Hepatic stellate cell (primary cell): ENCODE measurements around the gene BCL7A.
A peak's percentile ranks its signal among the peaks of the same experiment; 100 is the strongest.
"Not testable (repeated sequence)": the region's sequence is repeated elsewhere in the genome, so short reads cannot be mapped to it uniquely, and the experiment has no call there.

Experiments
- DNase-seq: peaks from one replicate; pipeline ENCODE4 v3.0.0; 2011; ENCODE audit warnings: low spot score

The BCL7A gene

DNA sequence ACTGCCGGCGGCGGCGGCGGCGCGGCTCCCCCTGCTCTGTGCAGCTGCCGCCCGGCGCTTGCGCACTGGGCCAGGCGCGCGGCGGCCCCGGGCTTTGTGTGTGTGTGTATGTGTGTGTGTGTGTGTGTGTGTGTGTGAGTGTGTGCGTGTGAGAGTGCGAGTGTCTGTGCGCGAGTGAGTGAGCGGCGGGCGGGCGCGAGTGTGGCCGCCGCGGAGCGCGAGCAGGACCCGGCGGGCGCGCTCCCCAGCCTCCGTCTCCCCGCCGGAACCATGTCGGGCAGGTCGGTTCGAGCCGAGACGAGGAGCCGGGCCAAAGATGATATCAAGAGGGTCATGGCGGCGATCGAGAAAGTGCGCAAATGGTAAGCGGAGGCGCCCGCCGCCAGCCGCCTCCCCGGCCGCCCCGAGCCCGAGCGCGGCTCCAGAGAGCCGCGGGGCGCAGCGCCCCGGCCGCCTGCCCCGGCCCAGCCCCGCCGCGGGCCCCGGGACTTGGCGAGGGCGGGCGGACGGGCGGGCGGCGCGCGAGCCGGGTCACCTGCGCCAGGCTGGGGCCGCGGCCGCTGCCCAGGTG, at the start of gene BCL7A:
TSS of gene BCL7A (plus strand) at position 63 of the 571 bp plus-strand sequence. CDS start at position 271, 208 bp downstream.
- peak; percentile 82 for DNase-seq

DNA sequence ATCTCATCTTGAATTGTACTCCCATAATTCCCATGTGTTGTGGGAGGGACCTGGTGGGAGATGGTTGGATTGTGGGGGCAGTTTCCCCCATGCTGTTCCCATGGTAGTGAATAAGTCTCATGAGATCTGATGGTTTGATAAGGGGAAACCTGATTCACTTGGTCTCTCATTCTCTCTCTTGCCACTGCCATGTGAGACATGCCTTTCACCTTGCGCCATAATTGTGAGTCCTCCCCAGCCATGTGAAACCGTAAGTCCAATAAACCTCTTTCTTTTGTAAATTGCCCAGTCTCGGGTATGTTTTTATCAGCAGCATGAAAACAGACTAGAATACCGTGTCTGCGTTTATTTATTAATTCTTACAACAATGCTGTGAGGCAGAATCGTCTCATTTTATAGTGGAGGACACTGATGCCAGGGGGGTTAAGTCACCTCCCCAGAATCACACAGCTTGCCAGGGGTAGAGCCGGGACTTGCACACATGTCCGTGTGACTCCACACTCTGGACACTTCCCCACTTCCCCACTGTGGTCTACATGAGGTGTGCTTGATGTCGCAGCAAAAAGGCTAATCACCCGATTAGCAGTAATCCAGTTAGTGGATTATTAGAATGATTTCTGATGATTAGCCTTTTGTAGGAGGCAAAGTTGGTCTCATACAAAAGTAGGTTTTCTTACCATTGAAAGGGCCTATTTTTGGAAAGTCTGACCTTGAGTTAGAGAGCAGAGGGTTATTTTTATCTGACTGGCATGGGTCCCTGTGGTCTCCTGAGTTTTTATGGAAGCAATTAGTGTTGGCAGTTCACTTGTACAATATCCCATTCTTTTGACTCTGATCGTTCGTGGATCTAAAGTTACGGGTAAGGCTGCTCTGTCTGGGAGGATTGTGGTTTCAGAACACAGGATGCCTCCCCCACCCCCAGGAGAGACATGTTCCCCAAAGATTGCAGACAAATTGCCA, 47.4 kb upstream of the BCL7A start:
- no peak for DNase-seq

DNA sequence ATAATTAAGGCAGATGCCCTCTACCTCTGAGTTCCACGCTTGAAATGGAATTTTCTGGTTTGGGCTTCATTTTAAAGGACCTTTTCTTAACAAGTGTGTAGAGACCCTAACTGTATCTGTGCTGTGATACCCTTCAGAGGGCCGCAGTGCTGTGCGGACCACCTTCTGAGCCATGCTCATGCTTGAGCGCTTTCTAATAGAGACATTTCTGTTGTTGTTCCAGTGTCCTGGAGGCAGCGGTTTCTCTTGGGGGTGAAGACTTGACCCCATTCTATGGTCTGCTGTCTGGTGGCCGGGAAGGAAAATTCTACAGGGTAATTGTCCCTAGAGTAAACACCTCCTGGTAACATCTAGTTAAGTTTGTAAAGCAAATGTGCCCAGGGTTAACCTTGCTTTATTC, 46.7 kb upstream of the BCL7A start:
- DNase-seq: no peak

DNA sequence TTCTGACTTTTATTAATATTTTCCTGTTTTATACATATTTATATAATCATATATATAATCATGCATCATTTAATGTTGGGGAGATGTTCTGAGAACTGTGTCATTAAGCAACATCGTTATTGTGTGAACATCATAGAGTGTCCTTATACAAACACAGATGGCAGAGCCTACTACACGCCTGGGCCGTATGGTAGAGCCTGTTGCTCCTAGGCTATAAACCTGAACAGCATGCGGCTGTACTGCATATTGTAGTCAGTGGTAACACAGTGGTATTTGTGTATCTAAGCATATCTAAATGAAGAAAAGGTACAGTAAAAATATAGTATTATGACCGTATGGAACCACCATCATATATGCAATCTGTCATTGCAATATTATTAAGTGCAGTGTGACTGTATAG, 44.7 kb upstream of the BCL7A start:
- no peak for DNase-seq

DNA sequence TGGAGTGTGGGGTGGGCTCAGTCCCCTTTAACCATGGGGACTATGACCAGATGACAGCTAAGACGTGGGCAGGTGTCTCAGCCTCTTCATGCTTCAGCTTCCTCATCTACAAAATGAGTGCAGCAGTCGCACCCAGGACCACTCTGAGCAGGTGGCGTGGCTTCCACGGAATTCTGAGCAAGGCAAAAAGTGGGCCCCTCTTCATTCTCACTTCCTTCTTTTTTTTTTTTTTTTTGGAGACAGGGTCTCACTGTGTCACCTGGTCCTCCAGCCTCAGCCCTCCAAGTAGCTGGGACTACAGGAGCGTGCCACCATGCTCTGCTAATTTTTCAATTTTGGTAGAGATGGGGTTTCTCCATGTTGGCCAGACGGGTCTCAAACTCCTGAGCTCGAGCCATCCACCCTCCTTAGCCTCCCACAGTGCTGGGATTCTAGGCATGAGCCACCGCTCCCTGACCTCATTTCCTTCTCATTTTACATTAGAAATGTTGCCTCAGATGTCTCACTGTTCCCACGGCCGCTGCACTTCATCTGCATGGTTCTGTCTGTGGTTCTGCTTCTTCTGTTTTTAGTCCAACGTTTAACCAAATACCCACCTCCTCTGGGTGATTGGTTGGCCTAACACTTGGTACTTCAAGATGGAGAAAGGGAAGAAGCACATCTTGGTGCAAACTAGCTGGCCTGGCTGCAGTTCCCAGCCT, 41.3 kb upstream of the BCL7A start:
- no peak for DNase-seq

DNA sequence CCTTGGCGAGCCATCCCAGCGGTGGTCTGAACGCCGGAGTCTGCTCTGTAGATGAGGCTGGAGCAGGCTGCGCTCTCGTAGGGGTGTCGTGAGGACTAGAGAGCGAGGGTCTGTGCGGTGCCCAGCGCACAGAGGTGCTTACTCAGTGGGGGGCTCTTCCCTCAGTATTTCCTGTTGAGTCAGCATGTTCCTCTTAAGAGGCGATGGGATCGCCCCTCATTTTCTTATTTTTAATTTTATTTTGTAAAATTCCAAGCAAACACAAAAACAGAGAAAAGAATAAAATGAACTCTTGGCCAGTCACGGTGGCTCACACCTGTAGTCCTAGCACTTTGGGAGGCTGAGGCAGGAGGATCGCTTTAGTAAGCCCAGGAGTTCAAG, 40.8 kb upstream of the BCL7A start:
- DNase-seq: no peak

DNA sequence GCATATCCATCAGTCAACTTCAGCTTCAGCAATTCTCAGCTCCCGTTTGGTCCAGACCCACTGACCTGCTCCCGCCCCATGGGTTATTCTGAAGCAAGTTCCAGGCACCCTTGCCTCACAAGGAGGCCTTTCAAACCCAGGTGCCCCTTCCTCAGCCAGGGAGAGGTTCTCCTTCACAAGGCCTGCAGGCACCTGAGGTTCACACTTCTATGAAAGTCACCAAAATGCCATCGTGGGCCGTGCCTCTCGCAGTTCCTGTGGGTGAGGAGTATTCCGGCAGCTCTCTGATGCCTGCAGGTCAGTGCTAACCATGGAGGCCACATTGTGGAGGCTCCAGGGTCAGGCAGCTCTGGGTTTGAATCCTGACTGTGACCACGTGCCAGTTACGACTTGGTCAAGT, 40.2 kb upstream of the BCL7A start:
- DNase-seq: no peak

DNA sequence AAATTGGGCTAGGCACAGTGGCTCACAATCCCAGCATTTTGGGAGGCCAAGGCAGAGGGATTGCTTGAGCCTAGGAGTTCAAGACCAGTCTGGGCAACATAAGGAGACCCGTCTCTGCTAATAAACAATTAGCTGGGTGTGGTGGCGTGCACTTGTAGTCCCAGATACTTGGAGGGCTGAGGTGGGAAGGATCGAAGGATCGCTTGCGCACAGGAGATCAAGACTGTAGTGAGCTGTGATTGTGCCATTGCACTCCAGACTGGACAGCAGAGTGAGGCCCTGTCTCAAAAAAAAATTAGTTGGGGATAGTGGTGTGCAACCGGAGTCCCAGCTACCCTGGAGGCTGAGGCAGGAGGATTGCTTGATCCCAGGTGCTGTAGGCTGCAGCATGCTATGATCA, 38.7 kb upstream of the BCL7A start:
- DNase-seq: no peak

DNA sequence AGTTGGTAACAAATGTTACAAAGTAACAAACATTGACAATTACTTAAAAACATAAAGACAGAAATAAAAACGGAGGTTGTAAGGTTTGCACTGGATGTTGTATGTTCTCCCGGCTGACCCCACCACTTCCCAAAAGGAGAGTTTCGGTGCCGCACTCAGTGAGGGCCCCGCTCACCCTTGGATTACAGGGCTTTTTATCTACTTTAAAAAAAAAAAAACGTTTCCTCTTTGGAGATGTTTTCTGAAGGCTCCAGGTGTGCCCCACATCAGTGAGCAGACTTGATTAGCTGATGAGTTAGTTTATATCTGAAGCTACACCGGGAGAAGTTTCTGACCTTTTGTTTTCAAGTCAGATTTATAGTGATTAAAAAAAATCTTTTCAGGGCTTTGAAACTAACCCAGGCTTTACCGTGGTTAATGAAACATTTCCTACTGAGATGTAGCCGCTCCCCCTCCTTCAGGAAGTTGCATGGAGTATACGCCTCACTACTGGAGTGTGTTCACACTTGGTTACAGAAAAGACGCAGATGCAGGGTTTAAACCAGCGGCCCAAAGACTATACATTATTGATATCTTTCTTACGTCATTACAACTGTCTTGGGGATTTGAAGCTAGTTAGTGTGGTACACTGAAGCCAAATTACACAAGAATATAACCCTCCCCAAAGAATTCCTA, 38.0 kb upstream of the BCL7A start:
- no peak for DNase-seq

DNA sequence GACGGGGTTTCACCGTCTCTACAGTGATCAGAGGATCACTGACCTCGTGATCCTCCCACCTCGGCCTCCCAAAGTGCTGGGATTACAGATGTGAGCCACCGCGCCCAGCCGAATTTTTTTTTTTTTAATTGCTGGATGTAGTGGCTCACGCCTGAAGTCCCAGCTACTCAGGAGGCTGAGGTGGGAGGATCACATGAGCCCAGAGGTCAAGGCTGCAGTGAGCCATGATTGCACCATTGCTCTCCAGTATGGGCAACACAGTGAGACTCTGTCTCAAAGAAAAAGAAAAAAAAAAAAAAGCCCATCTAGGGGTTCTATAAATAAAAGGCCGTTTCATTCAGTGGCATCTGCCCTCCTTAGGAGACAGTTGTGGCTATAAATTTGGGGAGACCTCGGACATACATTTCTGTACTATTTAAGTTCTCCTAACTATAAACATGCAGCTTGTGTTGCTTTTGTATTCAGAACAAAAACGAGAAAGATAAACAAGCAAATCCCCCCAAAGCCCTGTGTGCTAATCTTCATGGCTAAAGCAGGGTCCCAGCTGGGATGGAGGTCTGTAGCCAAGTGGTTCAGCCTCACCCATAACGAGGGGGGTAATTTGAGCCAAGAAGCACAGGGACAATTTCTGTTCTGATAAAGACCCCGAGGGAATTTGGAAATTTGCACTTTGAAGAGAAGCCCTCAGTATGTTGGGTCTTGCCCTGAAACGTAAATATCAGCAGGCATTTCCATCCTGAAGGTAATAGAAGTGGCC, 35.0 kb upstream of the BCL7A start:
- DNase-seq: no peak

DNA sequence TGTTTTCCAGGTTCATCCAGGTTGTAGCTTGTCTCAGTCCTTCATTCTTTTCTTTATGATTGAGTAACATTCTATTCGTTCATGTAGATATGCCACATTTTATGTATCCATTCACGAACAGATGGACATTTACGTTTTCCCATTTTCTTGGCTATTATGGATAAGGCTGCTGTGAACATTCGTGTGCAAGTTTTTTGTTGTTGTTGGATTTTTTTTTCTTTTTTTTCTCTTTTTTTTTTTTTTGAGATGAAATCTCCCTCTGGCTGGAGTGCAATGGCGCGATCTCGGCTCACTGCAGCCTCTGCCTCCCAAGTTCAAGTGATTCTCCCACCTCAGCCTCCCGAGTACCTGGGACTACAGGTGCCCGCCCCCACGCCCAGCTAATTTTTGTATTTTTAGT, 33.2 kb upstream of the BCL7A start:
- not testable (repeated sequence) for DNase-seq

DNA sequence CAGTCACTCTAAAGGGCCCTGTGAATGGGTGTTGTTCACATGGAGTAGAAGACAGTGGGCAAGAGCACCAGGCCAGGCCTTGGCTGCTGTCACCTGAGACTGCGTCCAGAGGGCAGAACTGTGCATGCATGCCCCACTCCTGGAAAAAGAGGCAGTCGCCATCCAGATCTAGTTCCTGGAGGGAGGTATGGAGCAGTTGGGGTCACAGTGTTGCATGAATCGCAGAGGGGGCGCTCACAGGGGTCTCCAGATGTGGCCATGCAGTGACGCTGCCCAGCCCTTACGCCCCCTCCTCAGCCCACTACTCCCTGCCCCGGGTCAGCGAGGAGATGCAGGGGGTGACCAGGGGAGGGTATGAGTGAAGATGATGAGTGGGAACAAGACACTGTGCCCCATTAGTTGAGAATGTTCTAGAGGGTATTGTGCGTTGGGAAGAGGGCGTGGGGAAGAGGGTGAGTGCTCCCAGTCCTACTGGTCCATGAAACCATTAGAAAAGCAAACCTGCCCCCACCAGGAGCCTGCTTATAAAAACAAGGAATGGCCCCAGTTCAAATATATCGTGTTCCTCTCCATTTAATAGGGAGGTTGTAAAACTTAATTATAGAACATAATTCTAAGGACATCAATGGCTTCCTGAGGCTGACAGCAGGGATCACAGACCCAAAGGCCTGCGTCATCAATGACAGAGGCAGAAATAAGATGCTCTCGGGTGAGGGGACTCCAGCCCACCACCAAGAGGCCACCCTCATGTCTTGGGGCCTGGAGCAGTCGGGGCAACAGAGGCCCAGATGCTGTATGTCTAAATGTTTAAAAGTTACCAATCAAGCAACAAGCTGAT, 32.2 kb upstream of the BCL7A start:
- DNase-seq: no peak

DNA sequence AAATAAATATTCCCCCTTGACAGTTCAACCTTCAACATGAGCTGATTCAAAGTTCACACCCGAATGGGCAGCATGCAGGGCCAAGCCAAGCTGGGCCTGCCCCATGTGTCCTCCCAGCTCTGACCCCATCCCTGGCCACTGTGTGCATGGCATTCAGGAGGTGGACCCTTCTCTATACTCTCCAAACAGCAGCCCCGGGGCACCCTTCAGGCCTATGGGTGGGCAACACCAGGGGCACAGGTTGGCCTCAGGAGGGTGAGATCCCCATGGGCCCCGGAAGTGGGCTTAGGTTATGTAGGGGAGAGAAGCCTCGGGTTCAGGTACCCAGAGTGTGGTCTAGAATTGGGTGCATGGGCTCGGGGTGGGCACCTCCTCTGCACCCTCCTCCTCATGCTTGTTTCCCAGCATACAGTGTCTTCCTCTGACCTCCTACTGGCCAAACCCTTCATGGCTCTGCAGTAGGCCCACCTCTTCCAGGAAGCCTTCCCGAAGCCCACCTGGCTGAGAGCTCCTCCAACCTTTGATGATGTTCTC, 31.5 kb upstream of the BCL7A start:
- DNase-seq: no peak

DNA sequence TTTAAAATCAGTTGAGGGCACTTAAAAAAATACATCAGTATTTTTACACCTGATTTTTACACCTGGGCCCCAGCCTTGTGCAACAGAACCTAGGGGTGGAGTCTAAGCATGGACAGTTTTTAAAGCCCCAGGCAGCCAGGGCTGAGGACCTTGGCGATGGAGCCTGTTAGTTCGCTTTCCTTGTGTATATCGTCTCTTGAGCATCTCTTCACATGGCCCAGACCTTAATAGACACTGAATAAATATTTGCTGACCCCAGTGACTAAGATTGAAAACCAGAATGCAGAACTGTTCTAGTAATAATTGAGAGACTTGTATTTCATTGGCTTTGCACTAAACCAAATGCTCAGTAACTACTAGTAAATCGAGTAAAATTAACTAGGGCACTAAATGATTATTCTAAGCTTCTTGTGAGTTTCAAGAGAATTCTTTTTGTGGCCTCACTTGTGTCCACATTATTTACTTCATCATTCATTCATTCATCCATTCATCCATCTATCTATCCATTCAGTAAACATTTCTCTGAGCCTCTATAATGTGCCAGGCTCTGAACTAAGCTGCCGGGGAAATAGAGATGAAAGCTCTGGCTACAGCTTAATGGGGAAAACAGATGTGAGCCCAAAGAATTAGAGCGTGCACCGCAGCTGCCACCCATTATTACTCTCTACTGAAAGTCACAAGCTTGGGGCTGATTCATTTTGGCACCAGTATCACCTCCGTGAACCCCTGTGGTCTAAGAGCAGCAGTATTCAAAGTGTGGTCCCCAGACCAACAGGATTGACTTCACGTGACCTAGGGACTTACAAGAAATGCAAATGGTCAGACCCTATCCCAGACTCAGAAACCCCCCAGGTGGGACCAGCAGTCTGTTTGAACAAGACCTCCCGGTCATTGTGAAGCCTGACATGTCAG, 30.7 kb upstream of the BCL7A start:
- no peak for DNase-seq

DNA sequence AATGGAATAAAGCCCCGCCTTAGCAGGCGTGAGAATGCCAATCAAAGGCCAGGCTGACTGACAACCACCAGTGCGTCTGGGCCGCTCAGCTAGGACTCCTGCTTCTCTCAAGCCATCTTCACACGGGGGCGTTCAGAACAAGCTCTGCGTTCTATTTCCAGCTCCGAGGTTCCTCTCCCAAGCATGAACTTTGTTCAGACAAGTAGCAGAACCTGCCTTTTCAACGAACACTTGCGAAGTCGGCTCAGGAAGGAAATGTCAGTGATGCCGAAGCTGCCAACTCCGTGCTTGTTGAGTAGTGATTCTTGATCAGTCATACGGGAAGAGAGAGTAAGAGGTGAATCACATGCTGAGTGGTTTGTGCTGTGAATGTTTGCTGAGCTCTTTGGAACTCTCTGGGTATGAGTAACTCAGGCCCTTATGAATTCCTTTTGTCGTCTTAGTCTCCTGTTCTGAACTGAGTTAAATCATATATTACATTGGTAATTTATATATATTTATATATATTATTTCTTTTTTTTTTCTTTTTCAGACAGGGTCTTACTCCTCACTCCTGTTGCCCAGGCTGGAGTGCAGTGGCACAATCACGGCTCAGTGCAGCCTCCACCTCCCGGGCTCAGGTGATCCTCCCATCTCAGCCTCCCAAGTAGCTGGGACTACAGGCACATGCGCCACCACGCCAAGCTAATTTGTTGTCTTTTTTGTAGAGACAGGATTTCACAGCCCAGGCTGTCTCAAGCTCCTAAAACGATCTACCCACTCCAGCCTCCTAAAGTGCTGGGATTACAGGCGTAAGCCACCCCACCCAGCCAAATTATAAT, 29.4 kb upstream of the BCL7A start:
- DNase-seq: peak; percentile 96

DNA sequence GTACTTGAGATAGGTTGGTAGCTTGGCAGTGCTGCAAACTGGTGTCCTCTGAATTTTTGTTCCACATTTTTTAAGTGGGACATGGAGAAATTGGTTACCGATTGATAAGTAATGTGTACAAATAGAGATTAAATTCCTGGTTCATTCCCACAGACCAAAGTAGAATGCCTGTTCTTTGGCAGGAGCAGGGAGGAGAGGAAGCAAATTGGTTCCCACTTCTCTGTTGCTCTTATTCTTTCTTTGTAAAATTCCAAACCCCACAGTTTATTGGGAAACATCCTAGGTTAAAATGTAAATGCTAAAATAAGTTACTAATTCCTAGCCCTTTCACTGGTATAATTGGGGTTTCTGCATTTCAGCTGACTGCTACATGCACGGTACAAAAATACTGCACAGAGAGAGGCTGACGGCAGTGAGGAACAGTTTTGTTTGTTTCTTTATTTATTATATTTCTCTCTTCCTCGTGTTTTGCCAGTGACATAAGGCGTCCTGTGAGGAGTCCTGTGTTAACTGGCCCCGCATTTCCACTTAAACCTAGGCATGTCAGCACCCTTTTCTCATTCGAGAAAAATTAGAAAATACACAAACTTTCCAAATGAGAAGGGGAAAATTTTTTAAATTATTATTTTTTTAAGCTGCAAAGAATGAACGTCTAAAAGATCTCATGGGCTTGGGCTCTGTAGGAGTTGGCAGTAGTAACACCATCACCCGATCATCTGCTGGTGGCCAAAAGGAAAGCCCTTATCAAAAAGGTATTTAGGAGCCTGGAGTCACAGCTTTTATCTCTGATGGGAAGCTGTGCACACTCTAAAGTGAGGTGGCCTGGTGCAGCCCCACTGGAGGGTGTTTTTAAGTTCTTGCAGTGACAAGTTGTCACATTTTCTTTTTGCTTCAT, 25.4 kb upstream of the BCL7A start:
- no peak for DNase-seq

DNA sequence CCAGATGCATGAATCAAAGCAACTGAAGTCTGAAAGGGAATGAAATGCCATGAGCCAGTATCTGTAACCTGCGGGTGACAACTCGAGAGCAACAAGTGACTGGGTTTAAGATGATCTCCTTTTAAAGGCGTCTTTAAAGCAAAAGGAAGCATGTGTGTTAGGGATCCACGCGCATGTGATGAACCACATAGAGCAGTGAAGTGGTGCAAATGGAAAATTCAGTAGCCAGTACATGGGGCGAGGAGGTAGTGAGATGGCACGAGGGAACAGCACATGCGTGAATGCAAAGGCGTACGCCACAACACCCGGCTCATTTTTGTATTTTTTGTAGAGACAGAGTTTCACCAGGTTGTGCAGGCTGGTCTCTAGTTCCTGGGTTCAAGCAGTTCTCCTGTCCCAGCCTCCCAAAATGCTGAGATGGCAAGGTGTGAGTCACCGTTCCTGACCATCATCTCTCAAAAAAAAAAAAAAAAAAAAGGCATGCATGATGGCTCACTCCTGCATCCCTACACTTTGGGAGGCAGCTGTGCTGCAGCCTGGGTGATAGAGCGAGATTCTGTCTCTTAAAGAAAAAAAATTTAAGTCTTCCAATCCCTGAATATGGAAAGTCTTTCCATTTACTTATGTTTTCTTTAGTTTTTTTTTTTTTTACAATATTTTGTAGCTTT, 24.6 kb upstream of the BCL7A start:
- no peak for DNase-seq
